ENCODE data around the gene MRLN.

Gene MRLN

GRCh38 chr10:59702347-59702746 lies 50.9 kb downstream of the MRLN start:
- DNase-seq: no peak

GRCh38 chr10:59700709-59701108 lies 52.5 kb downstream of the MRLN start:
- DNase-seq: no peak

GRCh38 chr10:59698326-59698725 lies 54.9 kb downstream of the MRLN start:
- DNase-seq: no peak

GRCh38 chr10:59695637-59696036 lies 57.6 kb downstream of the MRLN start:
- no peak for DNase-seq

GRCh38 chr10:59694936-59695335 lies 58.3 kb downstream of the MRLN start:
- no peak for DNase-seq

GRCh38 chr10:59692113-59692512 lies 61.1 kb downstream of the MRLN start:
- no peak for DNase-seq

GRCh38 chr10:59688921-59689351 lies 64.3 kb downstream of the MRLN start:
- no peak for DNase-seq

GRCh38 chr10:59687657-59688056 lies 65.6 kb downstream of the MRLN start:
- no peak for DNase-seq
